ENCODE measurements around the gene MT1B.
A peak's percentile ranks its signal among the peaks of the same experiment; 100 is the strongest.

Gene MT1B

DNA sequence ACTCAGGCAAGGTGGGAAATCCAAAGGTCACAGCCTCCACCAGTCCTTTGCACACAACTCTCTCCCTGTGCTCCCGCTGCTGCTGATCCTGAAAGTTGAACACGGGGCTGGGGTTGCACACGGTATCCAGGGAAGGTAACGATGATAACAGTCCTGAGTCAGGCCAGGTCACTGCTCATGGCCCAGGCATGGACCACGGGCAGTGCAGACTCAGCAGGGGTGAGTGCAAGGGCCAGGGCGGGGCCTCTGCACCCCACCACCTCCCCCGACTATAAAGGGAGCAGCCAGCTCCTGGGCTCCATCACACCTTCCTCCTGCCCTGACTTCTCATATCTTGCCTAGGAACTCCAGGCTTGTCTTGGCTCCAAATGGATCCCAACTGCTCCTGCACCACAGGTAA is at the start of gene MT1B:
TSS of gene MT1B (plus strand) at position 301 of the 400 bp plus-strand sequence. CDS start at position 369, 68 bp downstream.
- no peak for DNase-seq

DNA sequence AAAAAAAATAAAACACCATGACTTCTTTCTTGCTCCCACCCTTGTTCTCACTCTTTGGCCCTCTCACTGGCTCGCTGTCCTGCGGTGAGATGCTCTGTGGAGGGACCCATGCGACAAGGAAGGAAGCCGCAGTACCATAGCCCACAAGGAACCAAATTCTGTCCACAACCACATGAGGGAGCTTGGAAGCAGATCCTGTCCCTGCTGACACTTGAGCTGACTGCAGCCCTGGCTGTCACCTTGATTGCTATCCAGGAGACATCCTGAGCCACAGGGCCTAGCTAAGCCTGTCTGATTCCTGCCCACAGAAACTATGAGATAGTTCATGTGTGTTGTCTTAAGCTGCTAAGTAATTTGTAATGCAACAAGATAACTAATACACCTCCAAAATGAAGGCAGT is 48.1 kb upstream of the MT1B start:
- DNase-seq: no peak

DNA sequence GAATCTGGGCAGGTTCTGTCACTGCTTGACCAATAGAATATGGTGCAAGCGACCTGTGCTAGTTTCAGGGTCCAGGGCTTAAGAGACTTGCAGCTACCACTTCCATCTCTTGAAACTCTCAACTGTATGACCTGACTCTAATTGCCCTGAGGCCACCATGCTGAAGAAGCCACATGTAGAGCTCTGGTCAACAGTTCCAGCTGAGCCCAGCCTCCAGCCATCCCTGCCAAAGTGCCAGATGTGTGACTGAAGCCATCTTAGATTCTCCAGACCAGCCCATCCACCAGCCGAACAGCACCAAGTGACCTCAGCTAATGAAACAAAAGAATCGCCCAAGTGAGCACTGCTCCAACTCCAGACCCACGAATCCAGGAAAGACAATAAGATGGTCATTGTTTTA is 46.7 kb upstream of the MT1B start:
- no peak for DNase-seq

DNA sequence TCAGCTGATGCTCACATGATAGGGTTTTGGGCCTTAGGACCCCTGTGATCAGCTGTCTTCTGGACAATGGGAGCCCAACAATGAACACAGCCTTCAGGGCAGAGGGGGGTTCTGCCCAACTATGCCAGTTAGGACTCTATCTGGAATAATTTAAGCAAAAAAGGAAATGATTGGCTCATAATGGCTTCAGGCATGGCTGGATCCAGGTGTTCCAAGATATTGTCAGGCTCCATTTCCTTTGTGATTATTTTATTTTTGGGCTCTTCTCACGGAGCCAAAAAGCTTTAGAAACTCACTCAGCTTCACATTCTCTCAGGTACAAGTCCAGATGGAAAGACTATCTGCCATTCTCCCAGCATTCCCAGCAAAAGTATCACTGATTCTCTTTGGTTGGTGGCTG is 46.2 kb upstream of the MT1B start:
- DNase-seq: no peak

DNA sequence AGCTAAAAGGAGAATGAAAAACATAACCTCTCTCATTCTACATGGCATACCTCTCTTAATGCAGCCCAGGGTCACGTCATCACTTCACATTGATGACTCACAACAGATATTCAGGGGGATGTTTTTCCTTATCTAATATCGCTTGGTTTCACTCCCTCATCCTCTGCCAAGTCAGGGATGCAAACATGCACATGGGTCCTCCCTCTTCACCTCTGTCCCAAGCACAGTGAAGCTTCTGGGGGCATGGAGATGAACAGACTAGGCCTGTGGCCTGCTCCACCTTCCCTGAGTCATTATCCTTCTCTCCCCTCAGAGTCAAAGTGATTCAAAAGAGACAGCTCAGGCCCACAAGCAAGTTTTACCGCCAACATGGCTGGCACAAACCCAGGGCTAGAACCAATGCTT is 45.6 kb upstream of the MT1B start:
- DNase-seq: no peak

DNA sequence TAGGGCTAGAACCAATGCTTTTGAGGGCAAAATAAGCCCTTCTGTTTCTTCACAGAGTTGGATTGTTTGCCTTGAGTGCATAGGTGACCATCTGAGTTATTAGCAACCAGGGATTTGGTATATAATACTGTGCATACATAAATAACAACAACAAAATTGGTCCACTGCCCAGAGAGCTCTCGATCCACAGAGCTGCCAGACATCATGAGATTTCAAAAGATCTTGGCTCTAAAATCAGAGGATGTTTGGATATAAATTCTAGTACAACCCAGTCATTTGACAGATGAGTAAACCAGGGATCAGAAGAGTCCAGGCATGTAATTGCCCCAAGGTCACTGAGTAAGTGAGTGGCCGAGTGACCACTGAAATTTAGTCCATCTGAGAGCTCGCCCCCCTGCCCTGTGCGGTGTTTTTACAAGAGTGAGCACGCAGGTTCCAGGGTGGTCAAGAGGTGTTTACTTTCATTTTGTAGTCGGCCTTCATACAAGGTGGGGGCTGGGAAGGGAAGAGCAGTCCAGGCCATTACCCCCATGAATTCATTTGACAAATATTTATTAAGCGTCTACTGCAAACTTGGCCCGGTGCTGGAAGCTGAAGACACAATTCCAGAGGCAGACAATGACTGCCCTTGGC is 45.1 kb upstream of the MT1B start:
- no peak for DNase-seq

DNA sequence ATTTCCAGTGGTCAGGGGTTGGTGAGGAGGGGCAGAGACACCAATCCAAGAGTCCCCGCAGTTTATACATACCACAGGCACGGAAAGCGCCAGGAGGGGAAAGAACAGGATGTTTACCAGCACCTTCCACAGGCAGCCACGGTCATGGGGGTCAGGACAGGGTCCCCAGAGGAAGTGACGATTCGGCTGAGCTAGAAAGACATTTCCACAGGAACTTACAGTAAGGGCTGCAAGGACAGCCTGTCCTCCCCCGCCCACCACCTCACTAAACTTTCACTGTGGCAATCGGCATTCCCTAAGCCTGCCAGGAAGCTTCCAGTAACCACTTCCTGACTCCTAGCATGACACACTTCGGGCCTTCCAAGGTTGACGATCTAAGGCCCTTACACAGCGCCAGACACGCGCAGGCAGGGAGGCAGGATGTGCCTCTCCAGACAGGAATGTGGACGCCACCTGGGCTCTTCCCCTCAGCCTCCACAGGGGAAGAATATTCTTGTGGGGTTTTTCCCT is 44.5 kb upstream of the MT1B start:
- no peak for DNase-seq

DNA sequence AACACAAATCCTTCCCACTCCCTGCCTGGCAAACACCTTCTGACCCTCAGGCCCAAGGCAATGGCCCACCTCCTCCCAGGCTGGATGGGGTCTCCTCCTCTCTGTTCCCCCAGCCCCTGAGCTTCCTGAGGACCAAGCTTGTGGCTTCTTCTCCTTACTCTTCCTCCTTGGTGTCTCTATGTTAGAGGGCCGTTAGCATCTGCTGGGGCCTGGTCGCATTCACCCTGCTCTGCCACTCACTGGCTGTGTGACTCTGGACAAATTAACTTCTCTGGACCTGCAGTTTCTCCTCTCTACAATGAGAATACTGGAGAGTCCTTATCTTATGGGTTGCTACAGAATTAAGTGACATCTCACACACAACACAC is 44.0 kb upstream of the MT1B start:
- DNase-seq: no peak

DNA sequence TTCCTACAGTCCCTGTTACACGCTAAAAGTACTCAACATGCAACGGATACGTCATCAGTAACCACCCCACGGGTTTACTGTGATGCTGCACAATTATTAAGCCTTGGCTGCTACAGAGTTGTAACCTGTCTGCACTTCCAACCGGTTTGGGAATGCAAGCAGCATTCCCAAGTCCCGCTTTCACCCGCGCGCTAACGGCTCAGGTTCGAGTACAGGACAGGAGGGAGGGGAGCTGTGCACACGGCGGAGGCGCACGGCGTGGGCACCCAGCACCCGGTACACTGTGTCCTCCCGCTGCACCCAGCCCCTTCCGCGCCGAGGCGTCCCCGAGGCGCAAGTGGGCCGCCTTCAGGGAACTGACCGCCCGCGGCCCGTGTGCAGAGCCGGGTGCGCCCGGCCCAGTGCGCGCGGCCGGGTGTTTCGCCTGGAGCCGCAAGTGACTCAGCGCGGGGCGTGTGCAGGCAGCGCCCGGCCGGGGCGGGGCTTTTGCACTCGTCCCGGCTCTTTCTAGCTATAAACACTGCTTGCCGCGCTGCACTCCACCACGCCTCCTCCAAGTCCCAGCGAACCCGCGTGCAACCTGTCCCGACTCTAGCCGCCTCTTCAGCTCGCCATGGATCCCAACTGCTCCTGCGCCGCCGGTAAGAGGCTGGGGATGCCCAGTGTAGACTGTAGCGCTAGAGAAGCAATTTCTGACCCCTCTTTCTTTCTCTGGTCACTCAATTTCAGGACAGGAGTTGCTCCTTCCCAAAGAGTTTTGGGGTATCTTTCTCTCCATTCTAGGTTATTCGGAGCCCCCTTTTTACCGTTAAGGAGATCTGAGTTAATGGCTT is 43.4 kb upstream of the MT1B start, which contains the start of gene MT2A:
TSS of gene MT2A (plus strand) at position 542 of the 833 bp plus-strand sequence. CDS start at position 614, 72 bp downstream.
- peak; percentile 87 for DNase-seq

DNA sequence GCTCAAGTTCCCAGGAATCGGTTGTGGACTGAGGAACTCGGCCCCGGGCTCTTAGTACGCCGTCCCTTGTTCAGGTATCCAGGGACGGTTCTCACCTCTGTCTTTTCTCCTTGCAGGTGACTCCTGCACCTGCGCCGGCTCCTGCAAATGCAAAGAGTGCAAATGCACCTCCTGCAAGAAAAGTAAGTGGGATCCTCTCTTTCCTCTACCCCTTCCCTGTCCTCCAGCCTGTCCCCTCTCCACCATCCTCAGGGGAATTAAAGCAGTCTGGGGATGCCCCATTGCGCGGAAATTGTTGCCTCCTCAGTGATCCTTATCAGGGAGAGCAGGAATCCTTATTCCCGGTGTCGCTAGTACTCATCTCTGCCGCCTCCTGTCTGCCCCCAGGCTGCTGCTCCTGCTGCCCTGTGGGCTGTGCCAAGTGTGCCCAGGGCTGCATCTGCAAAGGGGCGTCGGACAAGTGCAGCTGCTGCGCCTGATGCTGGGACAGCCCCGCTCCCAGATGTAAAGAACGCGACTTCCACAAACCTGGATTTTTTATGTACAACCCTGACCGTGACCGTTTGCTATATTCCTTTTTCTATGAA is 42.7 kb upstream of the MT1B start:
- no peak for DNase-seq

DNA sequence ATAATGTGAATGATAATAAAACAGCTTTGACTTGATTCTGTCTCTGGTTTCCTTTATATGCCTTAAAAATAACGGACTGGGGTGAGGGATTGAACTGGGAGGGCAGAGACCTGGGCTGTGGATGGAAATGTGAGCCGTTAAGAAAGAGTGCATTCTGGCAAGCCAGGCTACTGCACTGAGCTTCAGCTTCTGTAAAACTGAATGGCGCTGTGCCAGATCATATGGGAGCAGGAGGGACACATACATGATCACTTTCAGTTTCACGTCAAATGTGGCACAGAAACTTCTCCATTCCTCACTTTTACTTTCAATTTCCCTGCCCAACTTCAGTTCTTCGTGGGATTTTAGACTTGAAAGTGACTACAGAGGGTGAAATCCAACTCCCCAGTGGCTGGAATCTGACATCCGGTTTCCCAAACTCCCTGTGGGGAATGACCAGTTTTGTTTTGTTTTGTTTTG is 42.2 kb upstream of the MT1B start:
- DNase-seq: peak; percentile 75

DNA sequence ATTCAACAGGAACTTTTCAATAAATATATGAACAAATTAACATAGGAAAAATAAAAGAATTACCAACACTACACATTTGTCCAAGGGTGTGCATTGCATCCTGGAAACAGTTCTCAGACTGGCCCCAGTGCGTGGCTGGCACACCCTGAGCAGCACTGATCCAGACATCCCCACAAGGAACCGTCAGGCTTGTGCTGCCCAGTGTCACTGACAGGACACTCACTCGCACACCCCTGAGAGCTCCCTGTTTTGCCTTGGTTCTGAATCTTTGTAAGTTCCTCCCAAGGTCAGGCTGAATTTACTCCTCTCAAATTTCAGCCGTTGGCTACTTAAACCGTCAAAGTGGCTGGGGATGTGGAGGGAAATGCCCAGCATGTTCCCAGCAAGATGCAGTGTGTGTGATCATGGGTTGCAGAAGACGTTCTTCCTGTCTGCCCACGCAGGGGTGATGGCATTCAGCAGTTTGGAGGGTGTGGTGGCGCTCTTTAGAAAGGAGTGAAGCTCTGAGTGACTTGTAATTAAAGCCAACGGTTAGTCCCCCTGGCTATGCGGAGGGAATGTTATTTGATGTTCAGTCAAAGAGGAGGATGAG is 41.6 kb upstream of the MT1B start:
- peak; percentile 66 for DNase-seq

DNA sequence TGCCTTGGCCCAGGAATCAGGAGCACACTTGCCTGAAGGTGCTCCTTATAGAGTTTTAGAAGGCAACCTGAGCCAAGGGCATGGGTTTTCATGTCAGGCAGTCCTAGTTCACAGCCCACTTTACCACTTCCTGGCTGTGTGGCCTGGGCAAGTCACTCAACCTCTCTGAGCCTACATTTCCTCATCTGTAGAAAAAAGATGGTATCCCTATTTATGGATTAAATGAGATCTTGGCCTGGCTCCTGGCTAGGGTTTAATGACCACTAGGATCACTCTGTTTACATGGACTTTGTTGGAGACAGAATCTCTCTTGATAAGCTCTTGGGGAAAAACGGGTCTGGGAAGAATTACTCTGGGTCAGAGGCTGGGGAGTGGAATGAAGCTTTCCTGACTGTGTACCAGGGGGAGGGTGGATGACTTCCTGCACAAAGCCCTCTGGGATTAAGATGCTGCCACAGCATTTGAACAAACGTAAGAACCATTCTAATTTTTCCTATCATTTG is 41.0 kb upstream of the MT1B start:
- no peak for DNase-seq

DNA sequence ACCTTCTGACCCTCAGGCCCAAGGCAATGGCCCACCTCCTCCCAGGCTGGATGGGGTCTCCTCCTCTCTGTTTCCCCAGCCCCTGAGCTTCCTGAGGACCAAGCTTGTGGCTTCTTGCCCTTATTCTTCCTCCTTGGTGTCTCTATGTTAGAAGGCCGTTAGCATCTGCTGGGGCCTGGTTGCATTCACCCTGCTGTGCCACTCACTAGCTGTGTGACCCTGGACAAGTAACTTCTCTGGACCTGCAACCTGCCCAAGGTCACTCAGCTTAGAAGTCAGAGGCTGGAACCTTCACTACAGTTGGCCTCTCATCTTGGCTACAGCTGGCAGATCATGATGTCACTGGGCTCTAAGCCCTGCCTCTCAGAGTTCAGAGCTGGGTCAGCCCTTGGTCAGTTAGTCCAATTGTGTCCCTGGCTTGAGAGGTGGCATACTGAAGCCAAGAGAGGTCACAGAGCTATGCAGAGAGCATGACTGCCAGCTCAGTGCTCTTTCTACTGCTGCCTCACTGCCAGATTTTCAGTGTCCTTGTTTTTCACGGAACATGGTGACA is 40.3 kb upstream of the MT1B start:
- DNase-seq: no peak

DNA sequence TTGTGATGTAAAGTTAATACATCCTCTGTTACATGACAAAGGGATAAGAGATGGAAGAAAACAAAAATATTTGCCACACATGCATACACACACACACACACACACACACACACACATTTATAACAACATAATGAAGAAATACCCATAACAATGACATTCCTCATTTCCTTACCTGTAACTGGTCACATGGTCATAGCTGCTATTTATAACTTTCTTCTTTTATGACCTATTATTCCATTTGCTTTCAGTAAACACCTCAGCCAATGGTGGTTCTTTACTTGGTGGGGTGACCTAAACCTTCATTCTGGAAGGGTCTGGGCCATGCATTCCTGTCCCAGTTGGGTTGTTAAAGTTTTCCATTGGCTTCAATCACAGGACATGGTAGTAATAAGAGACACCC is 38.0 kb upstream of the MT1B start:
- no peak for DNase-seq

DNA sequence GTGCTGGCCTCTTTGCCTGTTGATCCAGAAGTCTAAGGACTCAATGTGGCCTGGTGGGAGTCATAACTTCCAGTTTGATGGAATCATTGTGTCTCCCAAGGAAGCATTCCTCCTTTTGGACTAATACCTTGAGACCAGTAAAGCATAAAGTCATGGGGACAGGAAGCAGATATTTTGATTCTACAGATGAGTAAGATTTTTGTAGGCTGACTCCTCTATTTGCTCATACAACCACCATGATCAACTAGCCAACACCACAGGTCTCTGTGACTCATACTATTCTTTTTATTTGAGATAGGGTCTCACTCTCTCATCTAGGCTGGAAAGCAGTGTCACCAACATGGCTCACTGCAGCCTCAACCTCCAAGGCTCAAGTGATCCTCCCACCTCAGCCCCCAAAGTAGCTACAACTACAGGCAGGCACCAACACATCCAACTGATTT is 37.1 kb upstream of the MT1B start:
- DNase-seq: no peak

DNA sequence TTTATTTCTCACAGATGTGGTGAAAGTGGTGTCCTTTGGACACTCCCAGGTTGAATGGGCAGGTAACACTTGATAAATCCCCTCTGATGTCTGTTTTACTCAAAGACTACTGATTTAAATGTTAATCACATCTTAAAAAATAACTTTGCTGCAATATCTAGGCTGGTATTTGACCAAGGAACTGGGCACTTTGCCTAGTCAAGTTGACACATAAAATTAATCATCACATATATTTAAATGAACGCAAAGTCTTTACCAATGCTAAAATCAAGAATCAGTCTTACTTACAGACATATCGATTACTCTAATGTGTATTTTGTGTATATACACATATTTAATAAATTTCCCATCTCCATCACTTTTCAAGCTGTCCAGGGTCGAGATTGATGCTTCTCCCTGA is 36.3 kb upstream of the MT1B start:
- no peak for DNase-seq

DNA sequence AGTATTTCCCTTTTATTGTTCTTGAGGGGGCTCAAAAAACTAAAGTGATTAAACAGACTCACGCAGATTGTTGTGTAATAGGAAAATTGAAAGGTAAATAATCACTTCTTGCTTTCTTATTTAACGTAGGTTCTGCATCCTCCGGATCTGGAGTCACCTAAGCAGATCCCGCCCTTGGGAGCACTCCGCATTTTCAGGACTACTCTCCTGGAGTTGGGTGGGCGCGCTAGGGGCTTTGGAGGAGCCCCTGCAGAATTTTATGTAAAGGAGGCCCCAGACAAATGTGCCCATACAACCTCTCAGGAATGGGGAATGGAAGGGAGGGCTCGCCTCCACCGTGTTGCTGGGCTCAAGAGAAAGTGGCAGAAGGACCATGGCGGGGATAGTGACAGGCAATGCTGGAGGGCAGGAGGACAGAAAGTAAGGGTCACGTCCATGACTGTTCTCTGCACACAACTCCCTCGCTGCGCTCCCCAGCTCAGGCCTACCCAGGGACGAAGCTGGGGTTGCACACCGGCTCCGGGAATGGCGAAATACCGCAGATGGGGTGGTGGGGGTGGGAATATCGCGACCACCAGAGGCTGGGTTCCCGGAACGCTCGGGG is 35.0 kb upstream of the MT1B start:
- no peak for DNase-seq

DNA sequence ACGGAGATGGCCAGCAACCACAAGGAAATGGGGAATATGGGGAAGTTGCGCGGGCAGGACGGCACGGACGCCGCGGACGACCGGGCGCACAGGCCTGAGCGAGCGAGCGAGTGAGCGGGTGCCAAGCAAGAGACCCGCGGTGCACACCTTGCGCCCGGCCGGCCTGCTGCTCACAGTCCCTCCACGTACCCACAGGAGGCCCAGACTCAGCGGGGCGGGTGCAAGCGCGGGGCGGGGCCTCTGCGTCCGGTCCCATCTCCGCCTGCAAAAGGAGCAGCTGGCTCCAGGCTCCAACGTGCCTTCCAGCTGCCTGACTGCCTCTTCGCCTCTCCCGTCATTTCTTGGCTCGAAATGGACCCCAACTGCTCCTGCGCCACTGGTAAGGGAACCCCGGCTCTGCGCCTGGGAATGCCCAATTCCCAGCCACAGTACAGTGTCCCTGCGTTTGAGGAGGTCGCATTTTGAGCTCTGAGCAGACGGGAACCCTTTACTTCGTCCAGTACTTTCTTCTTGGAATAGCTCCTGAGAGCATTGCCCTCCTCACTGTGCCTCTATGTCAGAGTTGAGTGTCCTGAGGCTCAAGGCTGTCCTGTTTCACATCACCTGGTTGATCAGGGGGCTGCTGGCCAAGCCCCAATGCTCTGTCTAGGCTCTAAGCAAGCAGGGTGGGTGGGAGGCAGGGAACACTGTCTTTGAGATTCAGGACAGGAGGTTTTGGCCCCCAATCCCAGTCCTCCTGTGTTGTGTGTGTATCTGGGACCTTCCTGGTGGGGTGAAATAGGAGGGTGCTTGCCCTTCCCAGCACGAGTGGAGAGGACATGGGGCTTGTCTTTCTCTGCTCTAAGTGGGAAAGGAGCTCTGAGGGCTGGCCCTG is 34.2 kb upstream of the MT1B start:
- peak; percentile 38 for DNase-seq

DNA sequence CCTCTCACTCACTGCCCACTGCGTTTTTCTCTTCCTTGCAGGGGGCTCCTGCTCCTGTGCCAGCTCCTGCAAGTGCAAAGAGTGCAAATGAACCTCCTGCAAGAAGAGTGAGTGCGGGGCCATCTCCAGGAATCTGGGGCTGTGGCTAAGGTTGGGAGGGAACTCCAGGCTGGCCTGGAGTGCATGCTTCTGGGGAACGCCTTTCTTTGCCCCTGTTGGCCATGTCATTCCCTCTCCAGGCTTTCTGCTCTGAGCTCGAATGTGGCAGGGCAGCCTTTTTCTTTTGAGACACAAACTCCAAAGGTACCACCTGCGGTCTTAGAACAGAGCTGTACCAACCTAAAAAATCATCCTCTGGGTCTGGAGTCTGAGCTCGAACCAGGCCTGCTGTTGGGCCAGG is 33.5 kb upstream of the MT1B start:
- no peak for DNase-seq

DNA sequence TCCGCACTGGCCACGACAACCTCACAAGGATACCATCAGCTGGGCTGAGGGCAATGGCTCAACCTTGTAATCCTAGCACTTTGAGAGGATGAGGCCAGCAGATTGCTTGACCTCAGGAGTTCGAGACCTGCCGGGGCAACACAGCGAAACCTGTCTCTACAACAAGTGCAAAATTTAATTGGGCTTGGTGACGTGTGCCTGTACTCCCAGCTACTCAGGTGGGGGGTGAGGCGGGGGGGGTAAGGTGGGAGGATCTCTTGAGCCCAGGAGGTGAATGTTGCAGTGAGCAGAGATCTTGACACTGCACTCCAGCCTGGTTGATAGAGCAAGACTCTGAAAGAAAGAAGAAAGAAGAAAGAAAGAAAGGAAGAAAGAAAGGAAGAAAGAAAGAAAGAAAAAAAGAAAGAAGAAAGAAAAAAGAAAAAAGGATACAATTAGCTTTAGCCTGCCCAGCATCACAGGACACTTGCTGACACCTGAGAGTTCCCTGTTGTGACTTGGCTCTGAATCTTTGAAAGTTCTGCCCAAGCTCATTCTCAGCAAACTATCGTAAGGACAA is 31.3 kb upstream of the MT1B start:
- no peak for DNase-seq
